K562 (cell line): ENCODE measurements around the gene PES1. TPM values are rescaled to one million over a fixed set of nuclear protein-coding genes. Genes with fewer than 3 reads are reported as not detected.

Experiments
- ATAC-seq: fragments of 200-7000 bp; cut with Tn5 transposase; 3 replicates; pipeline ENCODE4 v1.9.1; 2020; ENCODE audit warnings: moderate library complexity
- BruUV-seq: library from RNA; stranded (reverse); fragments of 400-500 nt; replicated peaks from 2 replicates; lab custom pipeline; 2021; lab: Mats Ljungman, UMichigan
- CTCF ChIA-PET: fragments of 300-600 bp; formaldehyde crosslinking; extraction: SDS; loops from one replicate; lab custom pipeline; 2021; ENCODE audit warnings: low intra/inter-chr PET ratio; lab: Yijun Ruan, JAX
- POLR2A ChIA-PET: fragments of 300-600, 350-650 bp; sonication (Branson Sonifier 250); formaldehyde crosslinking; extraction: SDS; loops from one replicate; lab custom pipeline; 2021; ENCODE audit warnings: antibody characterized with exemption, inconsistent platforms; lab: Yijun Ruan, JAX
- DNase-seq, 4 experiments: peaks; one replicate each; pipeline versions ENCODE4 v3.0.0 to v3.0.0-alpha.2; 2011 to 2018; ENCODE audit warnings: low spot score in 3 of 4, mixed read lengths in 3 of 4; ENCODE audit errors: extremely low read depth in 1 of 4
- FAIRE-seq: peaks from 2 replicates; lab custom pipeline; 2011; peaks lifted over from hg19 to GRCh38; lab: Jason Lieb, UNC
- H2AFZ ChIP-seq: 2 replicates; pipeline ENCODE4 v1.6.0; 2011; ENCODE audit warnings: low read depth, low read length, control low read depth, inconsistent platforms
- H3K27ac ChIP-seq: fragments of 200-600 bp; 3 replicates; pipeline ENCODE4 v1.8.0; 2011; ENCODE audit warnings: low read depth, mild to moderate bottlenecking, control low read depth, inconsistent platforms, low read length, moderate library complexity, mixed read lengths; ENCODE audit errors: extremely low read depth
- H3K27me3 ChIP-seq, 2 experiments: fragments of 300-600 bp in 1 of 2; 2 replicates in 1 of 2; 3 replicates in 1 of 2; pipeline versions ENCODE4 v1.6.0 to v1.8.0; 2011; ENCODE audit warnings: inconsistent platforms in 2 of 2, low read length in 2 of 2, mild to moderate bottlenecking in 1 of 2, mixed read lengths in 1 of 2, moderate library complexity in 1 of 2; ENCODE audit not compliant: control insufficient read depth in 2 of 2, insufficient read depth in 2 of 2
- H3K36me3 ChIP-seq: fragments of 300-600 bp; 3 replicates; pipeline ENCODE4 v1.8.0; 2011; ENCODE audit warnings: mild to moderate bottlenecking, low read length, inconsistent platforms; ENCODE audit not compliant: control insufficient read depth, insufficient read depth
- H3K4me1 ChIP-seq, 2 experiments: fragments of 200-600 bp in 1 of 2; replicated peaks in 1 of 2; 2 replicates in 1 of 2; 3 replicates in 1 of 2; pipeline versions ENCODE4 v1.5.1 to v1.8.0; 2011; ENCODE audit warnings: inconsistent platforms in 2 of 2, low read length in 2 of 2, mild to moderate bottlenecking in 1 of 2, mixed read lengths in 1 of 2, moderate library complexity in 1 of 2; ENCODE audit not compliant: control insufficient read depth in 2 of 2, insufficient read depth in 2 of 2
- H3K4me2 ChIP-seq: 2 replicates; pipeline ENCODE4 v1.6.1; 2011; ENCODE audit warnings: low read length, control low read depth, inconsistent platforms, mixed read lengths; ENCODE audit not compliant: insufficient read depth
- H3K4me3 ChIP-seq: fragments of 200-600 bp; sonication (generic), shearing (Covaris generic); 2 replicates; pipeline ENCODE4 v1.5.1; 2016; ENCODE audit warnings: control low read depth, inconsistent platforms
- H3K79me2 ChIP-seq: fragments of 200-600 bp; 3 replicates; pipeline ENCODE4 v1.8.0; 2011; ENCODE audit warnings: low read length, inconsistent platforms; ENCODE audit not compliant: control insufficient read depth, insufficient read depth
- H3K9ac ChIP-seq, 2 experiments: 2 replicates each; pipeline versions ENCODE4 v1.6.0 to v1.6.1; 2011; ENCODE audit warnings: low read depth in 2 of 2, low read length in 2 of 2, control low read depth in 1 of 2, inconsistent platforms in 1 of 2, mild to moderate bottlenecking in 1 of 2, mixed read lengths in 1 of 2; ENCODE audit not compliant: insufficient read depth in 1 of 2
- H3K9me1 ChIP-seq: one replicate; pipeline ENCODE4 v1.6.0; 2011; ENCODE audit warnings: inconsistent platforms, mild to moderate bottlenecking, low read length, moderate library complexity; ENCODE audit not compliant: control insufficient read depth, insufficient read depth
- H3K9me3 ChIP-seq: replicated peaks from 2 replicates; pipeline ENCODE4 v1.5.1; 2011; ENCODE audit warnings: low read depth, low read length, inconsistent platforms; ENCODE audit not compliant: control insufficient read depth, insufficient read depth
- H4K20me1 ChIP-seq: replicated peaks from 2 replicates; pipeline ENCODE4 v1.6.1; 2011; ENCODE audit warnings: low read length, inconsistent platforms, mixed read lengths; ENCODE audit not compliant: control insufficient read depth, insufficient read depth
- ARID2 ChIP-seq: fragments of 450-650 bp; IDR thresholded peaks from 2 replicates; pipeline ENCODE4 v1.6.1; 2017; ENCODE audit warnings: antibody characterized with exemption, mild to moderate bottlenecking
- EP300 ChIP-seq: IDR thresholded peaks from 2 replicates; pipeline ENCODE4 v1.6.1; 2012; ENCODE audit warnings: low read length, improper control_type of control experiment
- HMG20B ChIP-seq: fragments of 250-450 bp; sonication (Bioruptor Pico); IDR thresholded peaks from 2 replicates; pipeline ENCODE4 v1.5.0; 2021; ENCODE audit warnings: mild to moderate bottlenecking
- PHB ChIP-seq: fragments of 250-450 bp; sonication (Bioruptor Pico); IDR thresholded peaks from 2 replicates; pipeline ENCODE4 v1.5.0; 2021
- POLR2G ChIP-seq: fragments of 200-400 bp; formaldehyde crosslinking; IDR thresholded peaks from 2 replicates; pipeline ENCODE4 v1.6.1; 2017; ENCODE audit warnings: low read depth, mild to moderate bottlenecking, antibody characterized with exemption, low read length, moderate library complexity
- RBM14 ChIP-seq: fragments of 200-400 bp; formaldehyde crosslinking; IDR thresholded peaks from 2 replicates; pipeline ENCODE4 v1.6.1; 2018; ENCODE audit warnings: low read depth, mild to moderate bottlenecking, low read length, moderate library complexity, borderline replicate concordance; ENCODE audit not compliant: insufficient read depth
- RBM22 ChIP-seq: fragments of 200-400 bp; formaldehyde crosslinking; IDR thresholded peaks from 2 replicates; pipeline ENCODE4 v1.6.1; 2018; ENCODE audit warnings: low read length, low read depth; ENCODE audit not compliant: poor library complexity, severe bottlenecking
- SRSF3 ChIP-seq: fragments of 200-400 bp; formaldehyde crosslinking; IDR thresholded peaks from 2 replicates; pipeline ENCODE4 v1.6.1; 2016; ENCODE audit warnings: mild to moderate bottlenecking, low read length, moderate library complexity; ENCODE audit not compliant: insufficient read depth
- TRIM24 ChIP-seq, 2 experiments: fragments of 450-650 bp; IDR thresholded peaks; 2 replicates each; pipeline ENCODE4 v1.6.1; 2016
- ZBED1 ChIP-seq: IDR thresholded peaks from 2 replicates; pipeline ENCODE4 v1.6.1; 2014
- ZBTB17 ChIP-seq: fragments of 450-650 bp; formaldehyde crosslinking; IDR thresholded peaks from 2 replicates; pipeline ENCODE4 v1.4.0; 2020; ENCODE audit warnings: mild to moderate bottlenecking
- ZFPM2 ChIP-seq: fragments of 250-450 bp; sonication (Bioruptor Pico); IDR thresholded peaks from 2 replicates; pipeline ENCODE4 v1.5.1; 2022; ENCODE audit warnings: mild to moderate bottlenecking
- WGBS: fragments of 100-300 bp; shearing (Covaris generic); methylation state at CpG from one replicate; pipeline ENCODE4 v1.1.6; 2016; ENCODE audit warnings: low coverage, mixed read lengths; ENCODE audit not compliant: insufficient coverage; ENCODE audit errors: missing lambda C conversion rate; 5-methylcytosine and 5-hydroxymethylcytosine counted together
- in situ Hi-C: fragments of 300-500 bp; cut with MboI; formaldehyde crosslinking; loops from 4 replicates; pipeline ENCODE4 v1.15.0; 2018; ENCODE audit warnings: inconsistent platforms, mixed read lengths
- intact Hi-C: fragments of 100-400 bp; cut with micrococcal nuclease; formaldehyde crosslinking; loops from 2 replicates; pipeline ENCODE4 v1.14.2; 2022
- polyA plus RNA-seq, 8 experiments: library from polyadenylated mRNA; depleted of rRNA in 4 of 8; stranded (reverse) in 5 of 8; unstranded in 3 of 8; fragments of >200 nt; fragmentation: Nextera tagmentation in 2 of 8; fragmentation: Illumina TruSeq in 1 of 8; extraction: Ambion mirVana in 2 of 8; extraction: Trizol in 1 of 8; gene quantifications; 2 replicates each; pipeline versions ENCODE4 v1.2.1 to v1.2.3, GENCODE V29; 2011 to 2014; ENCODE audit warnings: inconsistent platforms in 1 of 8, missing spikeins in 1 of 8
- total RNA-seq, 7 experiments: library from RNA; depleted of rRNA in 6 of 7; stranded (reverse); fragments of >200 nt in 6 of 7; fragmentation: Illumina TruSeq in 2 of 7; extraction: Trizol in 2 of 7; gene quantifications; 2 replicates each; pipeline versions ENCODE4 v1.2.1 to v1.2.3, GENCODE V29; 2011 to 2021; ENCODE audit warnings: low replicate concordance in 1 of 7
- TF ChIP-seq, protein P1 (sequence below), 3 experiments: IDR thresholded peaks in 2 of 3; conservative IDR thresholded peaks in 1 of 3; 2 replicates each; pipeline ENCODE4 v1.5.1; 2011 to 2012; ENCODE audit warnings: low read length in 3 of 3, mild to moderate bottlenecking in 3 of 3, control low read depth in 2 of 3, improper control_type of control experiment in 1 of 3, inconsistent platforms in 1 of 3, low read depth in 1 of 3, mixed read lengths in 1 of 3, moderate library complexity in 1 of 3; ENCODE audit not compliant: insufficient read depth in 2 of 3
- TF ChIP-seq, protein P2 (sequence below): sonication (generic); formaldehyde crosslinking; IDR thresholded peaks from 2 replicates; pipeline ENCODE4 v1.8.0; 2022; ENCODE audit warnings: missing genetic modification reagents, mild to moderate bottlenecking, borderline replicate concordance
- TF ChIP-seq, protein P3 (sequence below): sonication (generic); formaldehyde crosslinking; IDR thresholded peaks from 2 replicates; pipeline ENCODE4 v1.8.0; 2022; ENCODE audit warnings: mild to moderate bottlenecking, missing genetic modification reagents

Gene PES1
- total and polyA plus RNA-seq, 9 of the 15 experiments (the other 6 are each of a cell fraction or from before 2014, with no cell fraction given) = 6.5 to 158 (median 94.3) TPM

DNA sequence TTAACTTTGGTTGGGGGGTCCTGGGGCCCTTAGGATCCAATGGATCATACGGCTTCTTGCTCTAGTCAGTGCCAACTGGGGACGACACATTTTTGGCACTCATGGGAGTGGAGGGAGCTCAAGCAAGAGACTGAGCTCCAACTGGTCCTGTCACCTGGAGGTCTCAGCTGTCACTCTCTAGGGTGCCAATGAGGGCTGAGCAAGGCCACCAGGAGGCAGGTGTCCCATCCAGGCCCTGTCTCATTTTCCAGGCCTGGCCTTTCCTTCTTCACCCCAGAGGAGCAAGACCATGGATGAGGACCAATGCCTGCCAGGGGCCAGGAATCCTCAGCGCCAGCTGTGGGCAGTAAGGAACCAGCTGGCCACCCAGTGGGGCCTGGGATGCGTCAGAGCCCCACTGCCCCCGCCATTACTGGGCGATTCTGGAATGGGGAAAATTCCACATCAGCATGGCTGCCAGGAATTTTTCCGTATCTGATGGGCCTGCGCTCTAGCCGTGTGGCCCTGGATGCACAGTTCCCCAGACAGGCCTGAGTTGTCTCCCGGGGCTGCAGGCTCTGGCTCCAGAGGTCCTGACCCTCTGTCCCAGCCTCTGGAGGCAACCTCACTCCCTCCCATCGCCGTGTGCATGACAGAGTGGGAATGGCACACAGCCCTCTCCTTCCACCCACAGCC is 16.6 kb downstream of the PES1 start (continued):
- TF ChIP-seq HMG20B = no peak
- TF ChIP-seq, protein P1, sequence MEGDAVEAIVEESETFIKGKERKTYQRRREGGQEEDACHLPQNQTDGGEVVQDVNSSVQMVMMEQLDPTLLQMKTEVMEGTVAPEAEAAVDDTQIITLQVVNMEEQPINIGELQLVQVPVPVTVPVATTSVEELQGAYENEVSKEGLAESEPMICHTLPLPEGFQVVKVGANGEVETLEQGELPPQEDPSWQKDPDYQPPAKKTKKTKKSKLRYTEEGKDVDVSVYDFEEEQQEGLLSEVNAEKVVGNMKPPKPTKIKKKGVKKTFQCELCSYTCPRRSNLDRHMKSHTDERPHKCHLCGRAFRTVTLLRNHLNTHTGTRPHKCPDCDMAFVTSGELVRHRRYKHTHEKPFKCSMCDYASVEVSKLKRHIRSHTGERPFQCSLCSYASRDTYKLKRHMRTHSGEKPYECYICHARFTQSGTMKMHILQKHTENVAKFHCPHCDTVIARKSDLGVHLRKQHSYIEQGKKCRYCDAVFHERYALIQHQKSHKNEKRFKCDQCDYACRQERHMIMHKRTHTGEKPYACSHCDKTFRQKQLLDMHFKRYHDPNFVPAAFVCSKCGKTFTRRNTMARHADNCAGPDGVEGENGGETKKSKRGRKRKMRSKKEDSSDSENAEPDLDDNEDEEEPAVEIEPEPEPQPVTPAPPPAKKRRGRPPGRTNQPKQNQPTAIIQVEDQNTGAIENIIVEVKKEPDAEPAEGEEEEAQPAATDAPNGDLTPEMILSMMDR (IDR thresholded peaks at IDR 0.05 in 2 of 3, conservative IDR thresholded peaks at IDR 0.05 in 1 of 3; ENCODE audit: insufficient read depth in 2 of 3, low read depth in 1 of 3, low read length in 3 of 3) = 0 out of 6 replicates have a peak, but pooled peaks of 1 of the 3 experiments have one; percentile 5
- TF ChIP-seq, protein P2, sequence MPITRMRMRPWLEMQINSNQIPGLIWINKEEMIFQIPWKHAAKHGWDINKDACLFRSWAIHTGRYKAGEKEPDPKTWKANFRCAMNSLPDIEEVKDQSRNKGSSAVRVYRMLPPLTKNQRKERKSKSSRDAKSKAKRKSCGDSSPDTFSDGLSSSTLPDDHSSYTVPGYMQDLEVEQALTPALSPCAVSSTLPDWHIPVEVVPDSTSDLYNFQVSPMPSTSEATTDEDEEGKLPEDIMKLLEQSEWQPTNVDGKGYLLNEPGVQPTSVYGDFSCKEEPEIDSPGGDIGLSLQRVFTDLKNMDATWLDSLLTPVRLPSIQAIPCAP (CRISPR knock-in tag) = no peak

DNA sequence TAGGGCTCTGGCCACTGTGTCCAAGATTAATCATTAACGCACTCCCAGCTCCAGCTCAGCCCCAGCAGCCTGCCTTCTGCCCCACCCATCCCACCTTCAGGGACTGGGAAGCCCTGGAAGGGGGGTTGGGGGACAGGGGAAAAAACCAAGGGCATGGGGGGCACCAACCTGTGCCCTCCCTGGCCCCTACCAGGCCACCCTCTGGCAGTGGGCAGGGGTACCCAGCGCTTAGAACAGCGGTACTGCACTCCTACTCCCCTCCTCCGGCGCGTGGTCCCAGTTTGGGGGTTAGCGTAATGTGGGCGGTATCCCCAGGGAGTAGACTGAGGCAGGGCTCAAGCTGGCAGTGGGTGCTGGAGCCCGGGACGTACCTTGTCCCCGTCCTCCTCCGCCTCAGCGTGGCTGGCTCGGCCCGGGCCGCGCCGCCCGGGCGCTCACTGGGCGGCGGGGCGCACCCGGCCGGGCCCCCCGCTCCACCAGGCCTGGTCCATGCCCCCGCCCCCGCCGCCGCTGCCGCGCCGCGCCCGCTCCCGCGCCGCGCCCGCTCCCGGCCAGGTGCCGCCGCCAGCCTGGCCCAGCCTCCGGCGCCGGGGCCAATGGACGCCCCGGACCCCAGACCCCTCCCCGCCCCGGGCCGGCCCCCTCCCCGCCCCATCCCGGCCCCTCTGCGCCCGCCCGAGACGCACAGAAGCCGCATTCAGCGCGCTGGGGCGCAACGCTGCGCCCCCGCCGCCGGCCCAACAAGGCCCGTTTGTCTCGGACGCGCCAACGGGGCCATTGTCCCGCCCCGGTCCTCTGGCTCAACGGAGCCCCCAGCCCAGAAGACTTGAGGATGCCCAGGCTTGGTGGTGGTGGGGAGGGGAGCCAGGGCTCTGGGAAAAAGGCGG is 17.4 kb downstream of the PES1 start, which contains the start of gene GAL3ST1:
GAL3ST1 (minus strand) TSS at position 571 of the 887 bp plus-strand sequence. CDS start 17,273 bp downstream, outside the sequence.
- H3K4me1 ChIP-seq = peaks cover 0 to 12% of the 10 kb centered on the region in 2 experiments; a peak in 2 of 5 replicates
- no peak within 1 kb of the TSS for H3K27ac ChIP-seq
- FAIRE-seq = no peak
- H3K4me2 ChIP-seq = no peak within 1 kb of the TSS
- peaks cover 40% of the 10 kb centered on the region; the same call in 1 of the 3 replicates for H3K36me3 ChIP-seq
- DNase-seq = no peak
- CTCF ChIA-PET = no interaction called here
- BruUV-seq = no TSS peak
- intact Hi-C loops = no loop called here
- H3K4me3 ChIP-seq = no peak within 1 kb of the TSS
- peaks cover 0 to 13% of the 10 kb centered on the region in 2 experiments; a peak in 3 of 5 replicates for H3K27me3 ChIP-seq
- no peak within 1 kb of the TSS for H2AFZ ChIP-seq
- no peaks in the 10 kb centered on the region for H3K9me3 ChIP-seq
- H3K79me2 ChIP-seq = no peaks in the 10 kb centered on the region
- H3K9ac ChIP-seq = no peak within 1 kb of the TSS
- no peaks in the 10 kb centered on the region for H3K9me1 ChIP-seq
- H4K20me1 ChIP-seq = no peaks in the 10 kb centered on the region; the same call in none of the 2 replicates
- in situ Hi-C loops = no loop called here
- ATAC-seq = no peak
- POLR2A ChIA-PET = interaction anchor here (0.6 to 1.0 kb wide), 3 partner anchors 13 to 491 kb away, joined by 3 read pairs; no protein-coding TSS in a partner anchor
- WGBS = 80% methylated on average over 10 of the region's 75 CpGs
- TF ChIP-seq PHB (CRISPR knock-in tag) (no peak), SRSF3 (no peak), RBM22 (peak; percentile 9), ARID2 (no peak), EP300 (no peak), ZFPM2 (no peak), ZBTB17 (CRISPR knock-in tag) (no peak), POLR2G (peak; percentile 44; the same call in 1 of the 2 replicates), RBM14 (no peak), ZBED1 (no peak), TRIM24 (IDR thresholded peaks at IDR 0.05) (no peak)
- TF ChIP-seq, protein P3, sequence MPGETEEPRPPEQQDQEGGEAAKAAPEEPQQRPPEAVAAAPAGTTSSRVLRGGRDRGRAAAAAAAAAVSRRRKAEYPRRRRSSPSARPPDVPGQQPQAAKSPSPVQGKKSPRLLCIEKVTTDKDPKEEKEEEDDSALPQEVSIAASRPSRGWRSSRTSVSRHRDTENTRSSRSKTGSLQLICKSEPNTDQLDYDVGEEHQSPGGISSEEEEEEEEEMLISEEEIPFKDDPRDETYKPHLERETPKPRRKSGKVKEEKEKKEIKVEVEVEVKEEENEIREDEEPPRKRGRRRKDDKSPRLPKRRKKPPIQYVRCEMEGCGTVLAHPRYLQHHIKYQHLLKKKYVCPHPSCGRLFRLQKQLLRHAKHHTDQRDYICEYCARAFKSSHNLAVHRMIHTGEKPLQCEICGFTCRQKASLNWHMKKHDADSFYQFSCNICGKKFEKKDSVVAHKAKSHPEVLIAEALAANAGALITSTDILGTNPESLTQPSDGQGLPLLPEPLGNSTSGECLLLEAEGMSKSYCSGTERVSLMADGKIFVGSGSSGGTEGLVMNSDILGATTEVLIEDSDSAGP (CRISPR knock-in tag) = no peak
